ENCODE results near the gene RLN1. TPM values are rescaled to one million over a fixed set of nuclear protein-coding genes. Genes with fewer than 3 reads are reported as not detected.
"Not testable (repeated sequence)": the region's sequence is repeated elsewhere in the genome, so short reads cannot be mapped to it uniquely, and the experiment has no call there.

Gene RLN1, protein sequence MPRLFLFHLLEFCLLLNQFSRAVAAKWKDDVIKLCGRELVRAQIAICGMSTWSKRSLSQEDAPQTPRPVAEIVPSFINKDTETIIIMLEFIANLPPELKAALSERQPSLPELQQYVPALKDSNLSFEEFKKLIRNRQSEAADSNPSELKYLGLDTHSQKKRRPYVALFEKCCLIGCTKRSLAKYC
- polyA plus RNA-seq (ENCODE audit: insufficient read depth in 1 of 5, insufficient read length in 5 of 5, low replicate concordance in 1 of 5) = under 1 TPM in 4 of 5 donors, not detected in 1; 0.36 to 0.77 (median 0.56) TPM
- long read RNA-seq, donor 1 = 0 reads
- long read RNA-seq, donor 2 = 0 reads
- long read RNA-seq, donor 3 = 0 reads
- long read RNA-seq, donor 4 = 0 reads
- long read RNA-seq, donor 5, partial matches to known transcripts = 0 of 2 reads
- long read RNA-seq, donor 5, other reads (novel, unspliced or antisense) = 0 of 2 reads
- long read RNA-seq, donor 6 = 0 reads
- long read RNA-seq, donor 7 = 0 reads
- long read RNA-seq, donor 8 = 0 reads

DNA sequence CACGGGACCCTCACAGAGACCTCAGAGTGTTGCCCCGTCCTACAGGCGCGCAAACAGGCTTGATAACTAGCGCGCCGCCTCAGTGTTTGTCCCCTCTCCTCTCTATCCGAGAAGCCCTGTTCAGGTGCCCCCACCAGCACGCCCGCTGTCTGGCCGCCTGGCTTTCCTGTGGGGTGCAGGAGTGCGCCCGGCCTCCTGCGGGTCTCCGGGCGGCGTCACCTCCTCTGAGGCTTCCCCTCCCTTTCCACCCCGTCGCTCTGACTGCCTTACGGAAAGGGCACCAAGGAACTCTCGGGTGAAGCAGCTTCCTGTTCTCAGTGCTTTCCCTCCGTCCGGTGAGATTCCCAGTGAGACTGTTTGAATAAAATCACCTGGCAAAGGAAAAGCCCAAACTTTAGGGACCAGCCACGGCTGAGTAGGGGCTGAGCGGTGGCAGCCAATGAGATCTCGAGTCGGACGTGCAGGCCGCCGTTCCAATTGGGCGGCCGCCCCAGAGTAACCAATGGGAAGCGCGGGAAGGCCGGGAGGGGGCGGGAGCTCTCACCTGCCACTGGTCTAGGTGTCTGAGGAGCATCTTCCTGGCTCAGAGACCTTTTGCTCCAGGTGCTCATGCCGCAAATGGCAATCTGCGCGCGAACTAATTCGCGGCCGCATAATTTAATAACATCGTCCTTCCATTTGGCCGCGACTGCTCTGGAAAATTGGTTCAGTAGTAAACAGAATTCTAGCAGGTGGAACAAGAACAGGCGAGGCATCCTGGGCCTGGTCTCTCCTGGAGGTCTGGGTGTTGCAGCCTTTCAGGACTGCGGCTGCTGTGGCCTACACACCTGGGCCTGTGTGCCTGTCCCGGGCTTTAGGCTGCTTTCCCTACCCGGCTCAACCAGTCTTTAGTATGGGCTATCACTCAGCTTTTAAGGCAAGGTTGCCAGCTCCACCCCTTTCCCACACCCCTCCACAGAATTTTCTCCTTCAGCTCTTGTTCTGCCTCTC is at the start of gene RLN1:
Gene RLN1 (minus strand): TSS at position 885 of the 990 bp plus-strand sequence. CDS start 130 bp downstream, at position 755.
- not testable (repeated sequence) for DNase-seq

DNA sequence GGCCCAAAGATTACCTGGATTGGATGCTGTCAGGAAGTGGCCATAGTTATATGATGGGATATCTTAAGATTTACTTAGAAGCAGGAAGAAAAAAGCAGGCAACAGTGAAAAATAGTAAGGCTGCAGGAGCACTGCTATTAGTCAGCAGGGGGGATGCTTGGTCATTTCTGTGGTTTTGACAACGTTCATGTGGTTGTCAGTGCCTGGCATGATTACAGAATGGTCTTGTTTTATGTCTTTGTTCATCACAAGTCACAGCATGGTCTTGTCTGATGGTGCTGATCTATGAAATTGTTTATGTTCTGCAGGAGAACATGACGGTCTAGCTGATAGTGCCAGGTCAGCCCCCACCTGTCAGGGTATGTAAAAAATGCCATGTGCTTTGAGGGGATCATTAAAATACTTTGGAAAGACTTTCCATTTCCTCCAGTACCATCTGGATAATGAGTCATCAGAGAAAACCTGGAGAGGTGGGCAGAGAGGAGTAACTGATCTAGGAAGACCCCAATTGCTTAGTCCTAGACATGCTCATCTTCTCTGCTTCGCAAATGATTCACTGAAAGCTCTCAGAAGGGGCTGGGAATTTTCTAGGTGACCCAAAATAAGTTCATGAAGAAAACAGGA is 49.5 kb upstream of the RLN1 start:
- DNase-seq = no peak

DNA sequence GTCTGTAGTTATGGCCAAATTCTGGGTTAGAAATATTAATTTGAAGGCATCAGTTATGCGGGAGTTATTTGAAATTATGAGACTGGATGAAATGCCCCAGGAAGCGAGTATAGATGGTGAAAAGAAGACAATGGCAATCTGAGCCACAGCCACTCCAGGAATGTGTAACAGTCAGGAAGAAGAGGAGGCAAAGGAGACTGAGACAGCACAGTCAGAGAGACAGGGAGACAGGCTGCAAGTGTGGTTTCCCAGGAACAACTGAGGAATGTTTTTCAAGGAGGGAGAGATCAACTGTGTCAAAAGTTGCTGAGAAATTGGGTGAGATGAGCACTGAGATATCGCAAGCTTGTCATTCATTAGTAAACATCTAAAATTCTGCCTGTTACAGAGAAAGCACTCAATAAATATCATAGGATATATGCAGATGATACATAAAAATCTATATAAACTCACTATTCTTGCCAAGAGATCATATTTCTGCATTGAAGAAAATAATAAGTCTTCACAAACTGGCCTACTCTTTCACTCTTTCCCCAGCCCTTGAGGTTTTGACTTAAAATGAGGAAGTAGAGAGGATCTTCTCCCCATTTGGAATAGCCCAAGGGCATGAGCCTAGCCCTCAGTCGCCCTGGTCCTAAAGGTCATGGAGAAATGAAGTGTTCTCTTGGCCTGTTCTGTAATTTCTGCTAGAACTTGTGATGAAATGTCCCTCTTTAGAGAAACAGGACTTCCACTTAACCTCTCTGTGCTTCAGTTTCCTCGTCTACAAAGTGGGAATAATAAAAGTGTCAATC is 48.5 kb upstream of the RLN1 start:
- no peak for DNase-seq

DNA sequence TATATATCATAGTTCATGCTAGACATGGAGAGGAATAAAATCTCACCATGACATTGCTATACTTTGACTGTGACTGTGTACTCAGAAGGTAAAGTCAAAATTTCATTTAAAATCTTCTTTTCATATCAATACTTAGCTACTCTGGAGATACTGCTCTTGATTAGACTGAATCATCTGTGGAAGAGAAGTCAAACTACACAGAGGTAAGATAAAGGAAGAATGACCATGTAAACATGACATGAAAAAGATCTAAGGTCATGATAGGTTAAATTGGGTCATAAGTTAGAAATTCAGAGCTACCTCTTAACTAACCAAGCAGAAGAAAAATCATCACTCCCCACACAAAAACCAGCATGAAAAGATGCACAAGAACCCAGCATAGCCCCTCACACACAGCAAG is 44.8 kb upstream of the RLN1 start:
- no peak for DNase-seq

DNA sequence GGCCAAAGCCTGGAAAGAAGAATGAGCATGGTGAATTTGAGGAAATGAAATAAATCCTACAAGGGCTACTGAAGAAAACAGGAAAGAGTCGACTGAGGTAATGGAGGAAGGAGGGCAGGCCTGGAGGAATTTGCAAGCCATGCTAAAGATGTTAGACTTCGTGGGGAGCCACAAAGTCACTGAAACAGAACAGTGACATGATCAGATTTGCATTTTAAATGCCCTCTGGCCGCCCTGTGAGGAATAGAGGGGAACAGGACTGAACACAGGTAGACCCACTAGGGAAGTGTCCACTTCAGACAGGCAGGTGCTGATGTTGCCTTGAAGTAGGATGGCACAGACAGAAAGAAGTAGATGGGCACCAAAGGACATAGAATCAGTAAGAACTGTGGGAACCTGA is 42.8 kb upstream of the RLN1 start:
- no peak for DNase-seq

DNA sequence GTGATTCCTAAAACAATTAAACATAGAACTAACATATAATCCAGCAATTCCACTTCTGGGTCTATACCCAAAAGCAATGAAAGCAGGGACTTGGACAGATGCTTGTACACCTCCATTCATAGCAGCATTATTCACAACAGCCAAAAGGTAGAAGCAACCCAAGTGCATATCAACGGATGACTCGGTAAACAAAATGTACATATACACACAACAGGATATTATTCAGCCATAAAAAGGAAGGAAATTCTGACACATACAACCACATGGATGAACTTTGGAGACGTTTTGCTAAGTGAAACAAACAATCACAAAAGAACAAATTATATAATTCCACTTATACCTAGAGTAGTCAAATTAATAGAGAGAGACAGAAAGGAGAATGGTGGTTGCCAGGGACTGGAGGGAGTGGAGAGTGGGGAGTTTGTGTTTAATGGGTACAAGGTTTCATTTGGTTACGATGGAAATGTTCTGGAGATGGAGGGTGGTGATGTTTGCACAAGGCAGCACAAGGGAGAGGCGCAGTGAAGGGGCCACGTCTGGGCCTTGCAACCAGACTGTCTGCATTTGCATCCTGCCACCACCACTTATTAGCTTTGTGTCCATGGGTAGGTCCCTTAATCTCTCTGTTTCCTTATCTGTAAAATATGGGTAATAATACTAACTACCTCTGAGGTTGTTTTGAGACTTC is 36.3 kb upstream of the RLN1 start:
- DNase-seq = no peak

DNA sequence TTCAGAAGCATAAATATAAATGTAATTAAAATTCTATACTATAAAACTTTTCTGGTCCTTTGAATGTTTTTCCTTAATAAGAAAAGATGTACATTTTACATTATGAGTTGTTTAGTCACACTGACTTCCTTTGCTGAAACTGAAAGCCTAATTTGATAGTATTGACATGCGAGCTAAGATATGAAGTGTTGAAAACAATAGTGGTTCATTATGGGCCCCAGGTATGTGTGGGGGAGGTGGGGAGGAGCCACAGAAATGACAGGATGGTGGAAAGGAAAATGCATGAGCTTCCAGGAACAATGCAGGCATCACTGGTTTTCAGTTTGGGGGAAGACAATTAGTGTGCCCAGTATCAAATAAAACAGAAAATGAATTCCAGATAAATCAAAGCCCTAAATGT is 35.4 kb upstream of the RLN1 start:
- DNase-seq = no peak

DNA sequence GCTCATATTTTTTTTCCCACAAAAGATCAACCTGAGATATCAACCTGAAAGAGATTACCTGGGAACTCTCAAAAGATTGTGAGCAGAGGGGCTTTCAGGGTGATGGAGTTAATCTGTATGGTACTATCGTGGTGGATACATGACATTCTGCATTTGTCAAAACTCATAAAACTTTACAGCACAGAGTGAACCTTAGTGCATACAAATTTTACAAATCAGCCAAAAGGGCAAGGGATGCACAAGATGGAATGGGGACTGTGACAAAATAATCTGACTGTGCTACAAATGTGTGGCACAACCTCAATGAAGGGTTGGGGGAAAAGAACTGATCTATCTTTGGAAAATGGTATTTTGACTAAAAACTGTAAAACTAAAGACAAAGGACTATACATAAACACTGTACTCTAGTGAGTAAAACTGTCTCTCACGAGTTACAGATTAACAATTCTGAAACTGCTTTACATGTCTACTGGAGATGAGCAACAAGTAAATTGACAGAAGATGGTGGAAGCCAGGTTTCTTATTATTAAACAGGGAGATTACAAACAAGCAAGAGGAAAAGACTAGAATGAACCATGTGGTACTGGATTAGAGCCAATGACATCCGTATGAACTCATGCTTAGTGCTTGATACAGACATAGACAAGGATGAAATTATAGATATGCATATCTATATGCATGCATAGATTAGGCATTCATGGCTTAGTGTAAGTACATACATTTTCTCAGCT is 24.8 kb upstream of the RLN1 start:
- DNase-seq = no peak

DNA sequence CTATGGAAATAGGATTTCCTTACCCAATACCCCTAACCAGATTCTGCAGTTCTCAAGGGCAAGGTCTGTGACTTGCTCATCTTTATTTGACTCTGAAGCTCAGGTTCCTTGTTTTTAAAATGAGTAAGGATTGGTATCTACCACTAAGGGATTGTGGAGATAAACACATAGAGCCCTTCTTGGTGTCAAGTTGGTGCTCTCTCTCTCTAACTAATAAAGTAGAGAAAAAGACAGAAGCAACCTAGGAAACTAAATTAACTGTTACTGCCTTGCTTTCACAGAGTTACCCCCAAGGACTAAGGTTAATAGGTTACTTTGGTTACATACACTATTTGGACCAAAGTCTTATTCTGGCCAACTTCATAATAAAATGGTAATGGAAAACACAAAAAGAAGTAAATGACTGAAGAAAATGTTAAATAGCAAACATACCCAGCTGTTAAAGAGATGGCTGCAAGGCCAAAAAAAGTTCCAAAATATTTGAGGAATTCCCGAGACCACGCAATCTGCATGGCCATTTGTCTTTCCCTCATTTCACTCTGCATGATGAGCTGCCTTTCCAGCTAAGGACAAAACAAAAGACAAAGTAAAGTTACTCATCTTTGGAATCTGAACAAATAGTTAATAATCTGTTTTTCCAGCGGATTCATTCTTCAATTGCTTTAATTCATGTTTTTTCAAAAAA is 21.8 kb upstream of the RLN1 start:
- DNase-seq = no peak

DNA sequence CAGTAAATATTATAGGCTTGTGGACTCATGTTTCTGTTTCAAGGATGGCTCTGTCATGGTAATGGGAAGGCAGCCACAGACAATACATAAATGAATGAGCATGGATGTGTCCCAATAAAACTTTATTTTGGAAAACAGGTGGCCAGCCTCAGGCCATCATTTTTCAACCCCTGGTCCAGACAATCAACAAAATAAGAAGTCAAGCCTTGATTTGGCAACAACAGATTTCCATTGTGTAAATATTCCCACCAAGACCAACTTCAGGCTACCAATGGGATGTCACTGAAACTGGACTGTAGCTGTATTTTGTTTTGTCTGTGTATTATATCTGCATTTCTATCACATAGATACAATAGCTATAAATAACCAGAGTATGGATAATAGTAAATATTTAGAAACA is 20.7 kb upstream of the RLN1 start:
- no peak for DNase-seq

DNA sequence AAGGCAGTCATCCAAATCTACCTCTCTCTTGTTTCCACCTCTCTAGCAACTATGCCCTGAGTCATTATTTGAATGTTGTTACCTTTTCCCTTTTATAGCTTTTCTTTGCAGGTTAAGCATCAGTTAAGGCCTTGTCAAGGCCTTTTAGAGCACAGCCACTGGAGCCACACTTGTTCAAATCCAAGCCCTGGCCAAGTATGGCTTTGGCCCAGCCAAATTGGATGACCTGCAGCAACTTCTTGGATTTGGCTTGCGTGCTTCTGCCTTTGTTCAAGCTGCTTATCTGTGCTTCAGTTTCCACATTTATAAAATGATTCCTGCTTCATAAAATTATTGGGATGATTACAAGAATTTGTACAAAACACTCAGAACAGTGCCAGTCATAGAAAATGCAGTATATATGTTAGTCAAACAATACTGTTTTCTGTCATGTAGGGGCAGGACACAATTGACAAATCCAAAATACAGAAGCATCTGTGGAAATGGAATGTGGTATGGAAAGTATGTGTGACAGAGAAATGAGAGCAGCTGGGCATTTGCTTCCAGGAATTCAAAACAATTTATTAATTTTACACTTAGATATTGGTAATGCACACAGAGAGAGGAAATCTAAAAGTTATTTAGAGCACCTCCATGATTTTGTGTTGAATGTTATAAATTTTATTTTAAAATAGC is 17.9 kb upstream of the RLN1 start:
- DNase-seq = no peak

DNA sequence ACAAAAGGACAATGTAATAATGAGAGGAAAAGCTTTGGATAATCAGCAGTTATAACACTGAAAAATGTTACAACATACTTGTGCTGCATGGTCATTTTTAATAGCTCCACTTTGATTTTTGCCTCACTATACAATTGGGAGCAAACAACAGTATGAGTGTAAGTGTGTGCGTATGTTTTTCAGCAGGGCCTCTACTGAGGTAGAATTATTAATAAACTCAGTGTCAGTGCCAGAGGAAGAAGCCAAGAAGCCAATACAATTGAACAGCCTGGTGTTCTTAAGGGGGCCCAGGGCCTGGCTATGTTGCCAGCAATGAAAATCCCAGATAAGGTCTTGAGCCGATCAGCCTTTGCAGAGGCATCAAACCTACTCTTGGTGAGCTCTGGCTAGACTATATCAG is 16.1 kb upstream of the RLN1 start:
- no peak for DNase-seq

DNA sequence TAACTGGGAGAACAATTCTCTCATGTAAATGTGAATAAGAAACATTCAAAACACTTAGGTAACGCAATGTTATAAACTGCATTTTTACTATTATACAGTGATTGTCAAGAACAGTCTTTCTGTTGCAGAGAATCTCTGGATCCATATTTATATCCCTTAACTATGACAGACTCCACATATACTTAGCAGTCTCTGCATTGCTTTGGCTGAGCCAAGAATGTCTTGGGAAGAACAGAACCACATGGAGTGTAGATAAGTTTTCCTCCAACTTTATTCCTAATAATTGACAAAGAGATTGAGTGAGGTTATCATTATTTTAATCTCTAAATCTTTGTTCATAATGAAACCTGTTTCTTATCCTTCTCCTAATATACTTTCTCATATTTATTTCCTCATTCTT is 15.6 kb upstream of the RLN1 start:
- DNase-seq = no peak

DNA sequence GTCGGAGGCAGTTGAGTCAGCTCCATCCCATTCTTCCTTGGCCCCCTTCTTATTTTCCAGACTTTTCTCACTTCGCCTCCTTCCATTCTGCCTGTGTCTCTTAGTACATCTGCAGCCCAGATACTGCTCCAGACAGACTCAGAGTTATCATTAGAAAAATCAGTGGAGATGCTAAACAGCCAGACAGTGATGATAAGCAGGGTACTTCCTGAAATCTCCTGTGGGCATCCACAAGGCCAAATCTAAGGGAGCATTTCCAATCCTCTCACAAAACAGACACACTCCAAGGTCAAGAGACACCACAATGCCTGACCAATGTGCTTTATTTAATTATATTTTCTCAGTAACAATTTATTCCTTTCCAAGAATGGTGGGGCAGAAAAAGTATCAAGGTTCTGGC is 14.5 kb upstream of the RLN1 start:
- DNase-seq = no peak

DNA sequence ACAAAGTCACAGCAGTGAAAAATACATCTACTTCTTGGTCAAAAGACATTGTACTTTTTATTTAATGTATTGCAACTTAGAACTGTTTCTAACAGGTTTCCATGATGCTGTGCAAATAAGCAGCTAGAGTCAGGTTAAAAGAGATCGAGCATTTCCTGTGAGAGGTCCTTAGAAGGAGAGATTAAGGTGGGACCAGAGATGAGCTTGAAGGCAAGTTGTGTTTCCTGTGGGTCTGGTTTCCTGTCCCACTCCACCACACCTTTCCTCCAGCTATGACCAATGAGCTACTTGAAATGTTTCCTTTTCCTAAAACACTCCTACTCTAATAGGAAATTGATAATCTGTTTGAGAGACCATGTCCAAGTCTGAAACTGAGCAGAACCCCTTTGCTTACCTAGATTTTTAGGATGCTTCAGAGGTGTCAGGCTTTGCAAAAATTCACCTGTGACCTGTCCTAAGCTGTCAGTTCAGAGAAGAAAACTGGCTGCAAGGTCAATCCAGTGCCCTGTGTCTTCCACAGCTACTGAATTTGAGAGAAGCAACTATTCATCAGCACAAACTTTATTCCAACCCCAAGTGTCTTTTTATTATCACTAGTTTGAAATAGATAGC is 13.1 kb upstream of the RLN1 start:
- no peak for DNase-seq

DNA sequence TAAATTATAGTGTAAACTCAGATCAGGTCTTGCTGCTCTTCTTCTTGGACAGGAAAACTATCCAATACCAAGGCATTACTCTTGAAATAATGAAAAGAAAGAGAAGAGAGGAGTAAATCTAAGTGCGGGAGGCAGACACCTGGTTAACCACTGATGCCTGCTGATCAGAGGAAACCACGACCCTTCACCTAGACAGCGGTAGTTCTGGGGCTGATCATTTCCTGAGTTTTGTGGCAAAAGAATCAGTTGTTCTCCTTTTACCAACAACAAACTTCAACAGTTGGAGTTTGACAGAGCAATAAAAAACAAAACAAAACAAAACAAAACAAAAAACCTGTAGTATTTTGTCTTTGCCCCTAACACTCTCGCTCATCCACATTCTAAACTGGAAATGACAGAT is 3.0 kb downstream of the RLN1 start:
- no peak for DNase-seq

DNA sequence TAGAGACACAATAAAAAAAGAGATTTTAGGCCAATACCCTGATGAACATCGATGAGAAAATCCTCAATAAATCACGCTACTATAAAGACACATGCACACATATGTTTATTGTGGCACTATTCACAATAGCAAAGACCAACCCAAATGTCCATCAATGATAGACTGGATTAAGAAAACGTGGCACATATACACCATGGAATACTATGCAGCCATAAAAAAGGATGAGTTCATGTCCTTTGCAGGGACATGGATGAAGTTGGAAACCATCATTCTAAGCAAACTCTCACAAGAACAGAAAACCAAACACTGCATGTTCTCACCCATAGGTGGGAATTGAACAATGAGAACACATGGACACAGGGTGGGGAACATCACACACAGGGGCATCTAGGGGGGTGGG is 8.4 kb downstream of the RLN1 start:
- not testable (repeated sequence) for DNase-seq

DNA sequence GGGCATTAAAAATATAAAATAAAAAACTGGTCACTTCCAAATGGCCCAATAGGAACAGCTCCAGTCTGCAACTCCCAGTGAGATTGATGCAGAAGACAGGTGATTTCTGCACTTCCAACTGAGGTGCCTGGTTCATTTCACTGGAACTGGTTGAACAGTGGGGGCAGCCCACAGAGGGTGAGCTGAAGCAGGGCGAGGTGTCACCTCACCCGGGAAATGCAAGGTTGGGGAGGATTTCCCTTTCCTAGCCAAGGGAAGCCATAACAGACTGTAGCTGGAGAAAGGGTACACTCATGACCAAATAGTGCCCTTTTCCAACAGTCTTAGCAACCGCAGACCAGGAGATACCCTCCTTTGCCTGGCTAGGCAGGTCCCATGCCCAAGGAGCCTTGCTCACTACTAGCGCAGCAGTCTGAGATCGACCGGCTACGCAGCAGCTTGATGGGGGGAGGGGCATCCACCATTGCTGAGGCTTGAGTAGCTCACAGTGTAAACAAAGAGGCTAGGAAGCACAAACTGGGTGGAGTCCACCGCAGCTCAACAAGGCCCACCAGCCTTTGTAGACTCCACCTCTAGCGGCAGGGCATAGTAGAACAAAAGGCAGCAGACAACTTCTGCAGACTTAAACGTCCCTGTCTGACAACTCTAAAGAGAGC is 12.7 kb downstream of the RLN1 start:
- peak in 1 of 2 donors; percentile 24 for DNase-seq

Data from right lung (tissue), 10 donors.